Activated naive CD4-positive, alpha-beta T cell treated with anti-CD3 and anti-CD28 coated beads for 36 hours (primary cell): ENCODE data around the gene ZNF432. TPM values are rescaled to one million over a fixed set of nuclear protein-coding genes. Genes with fewer than 3 reads are reported as not detected.

Source experiments
- CTCF ChIA-PET: fragments of 350-600 bp; sonication (Branson Sonifier 250); formaldehyde crosslinking; loops from one replicate; lab custom pipeline; 2021; ENCODE audit warnings: antibody characterized with exemption; lab: Charles Lee
- DNase-seq: peaks from one replicate; pipeline ENCODE4 v3.0.0-alpha.2; 2020
- H3K27ac Mint-ChIP-seq: one replicate; pipeline ENCODE4 v1.8.0; 2021; ENCODE audit warnings: mild to moderate bottlenecking, mixed read lengths
- H3K27me3 Mint-ChIP-seq: one replicate; pipeline ENCODE4 v1.8.0; 2021; ENCODE audit warnings: low read depth, mixed read lengths
- H3K36me3 Mint-ChIP-seq: one replicate; pipeline ENCODE4 v1.8.0; 2021; ENCODE audit warnings: low read depth, mixed read lengths
- H3K4me1 Mint-ChIP-seq: one replicate; pipeline ENCODE4 v1.8.0; 2021; ENCODE audit warnings: low read depth, mixed read lengths
- H3K4me3 Mint-ChIP-seq: one replicate; pipeline ENCODE4 v1.8.0; 2021; ENCODE audit warnings: mild to moderate bottlenecking, moderate library complexity, mixed read lengths
- H3K9me3 Mint-ChIP-seq: one replicate; pipeline ENCODE4 v1.8.0; 2021; ENCODE audit warnings: mixed read lengths
- intact Hi-C: fragments of 100-400 bp; cut with micrococcal nuclease; formaldehyde crosslinking; loops from one replicate; pipeline ENCODE4 v1.15.1; 2023
- total RNA-seq, 2 experiments: library from RNA; stranded (reverse); gene quantifications; one replicate each; pipeline ENCODE4 v1.2.3, GENCODE V29; 2021

Gene ZNF432
- total RNA-seq, 2 experiments from 2014 or later: 6.2 to 6.7 TPM

- Mint-ChIP-seq H3K4me1 (no peaks in the 10 kb centered on the region), H3K36me3 (peaks cover 74% of the 10 kb centered on the region), H3K27me3 (no peaks in the 10 kb centered on the region), H3K9me3 (peaks cover 64% of the 10 kb centered on the region), H3K4me3 (no peak overlapping the region), H3K27ac (peak overlapping the region; percentile 5)
- intact Hi-C loops: no loop called here
- CTCF ChIA-PET: no interaction called here
- no peak for DNase-seq
Observed at GRCh38 chr19:51994048-51994644, 54.5 kb downstream of the ZNF432 start.

GRCh38 chr19:51993422-51993821, 55.2 kb downstream of the ZNF432 start:
- intact Hi-C loops: no loop called here
- DNase-seq: no peak
- Mint-ChIP-seq H3K4me1 (no peaks in the 10 kb centered on the region), H3K27ac (peak overlapping the region; percentile 5), H3K9me3 (peaks cover 69% of the 10 kb centered on the region), H3K27me3 (no peaks in the 10 kb centered on the region), H3K4me3 (no peak overlapping the region), H3K36me3 (peaks cover 72% of the 10 kb centered on the region)
- CTCF ChIA-PET: no interaction called here

- DNase-seq: peak; percentile 96
- CTCF ChIA-PET: interaction anchor here (0.6 kb wide), 1 partner anchor 178 kb away, joined by 3 read pairs; no protein-coding TSS in a partner anchor
- Mint-ChIP-seq H3K36me3 (peaks cover 48% of the 10 kb centered on the region), H3K9me3 (peaks cover 45% of the 10 kb centered on the region), H3K4me1 (peaks cover 9% of the 10 kb centered on the region), H3K4me3 (peak within 1 kb of the TSS; percentile 85), H3K27me3 (no peaks in the 10 kb centered on the region), H3K27ac (peak within 1 kb of the TSS; percentile 76)
- intact Hi-C loops: loop anchor here (1.0 kb wide), 6 partner anchors 22 to 185 kb away; partner anchors contain the start of genes ZNF613, ZNF614, ZNF615 and ZNF649
Observed at GRCh38 chr19:51986309-51987291, 62.0 kb downstream of the ZNF432 start, which contains the start of gene ZNF350. TSS of gene ZNF350 (minus strand) at chr19:51986840. CDS start at chr19:51974360, 12,480 bp downstream.

GRCh38 chr19:51983361-51983760, 65.3 kb downstream of the ZNF432 start:
- intact Hi-C loops: no loop called here
- Mint-ChIP-seq H3K9me3 (peaks cover 50% of the 10 kb centered on the region), H3K4me3 (no peak overlapping the region), H3K36me3 (peaks cover 62% of the 10 kb centered on the region), H3K27me3 (no peaks in the 10 kb centered on the region), H3K4me1 (peaks cover 9% of the 10 kb centered on the region), H3K27ac (no peak overlapping the region)
- no peak for DNase-seq
- CTCF ChIA-PET: no interaction called here

Other genes with a start within 250 kb of the ZNF432 start
- 1 to 10 TPM; 5.4 to 5.6 TPM for gene ZNF577, start 160.9 kb downstream of the ZNF432 start, total RNA-seq
- gene ZNF649, start 143.8 kb downstream of the ZNF432 start, total RNA-seq: 10 to 100 TPM; 10.4 to 11.6 TPM
- 1 to 10 TPM; 2.0 to 3.1 TPM for gene ZNF613, start 121.4 kb downstream of the ZNF432 start, total RNA-seq
- gene ZNF350, start 62.0 kb downstream of the ZNF432 start, total RNA-seq: 1 to 10 TPM; 6.6 to 6.7 TPM
- gene ZNF615, start 40.6 kb downstream of the ZNF432 start, total RNA-seq: 1 to 10 TPM; 6.8 to 7.9 TPM
- gene ZNF614, start 20.5 kb downstream of the ZNF432 start, total RNA-seq: 1 to 10 TPM; 7.5 to 8.2 TPM
- 10 to 100 TPM; 13.3 to 15.5 TPM for gene ZNF841, start 46.9 kb upstream of the ZNF432 start, total RNA-seq
- 1 to 10 TPM; 7.6 to 8.7 TPM for gene ZNF616, start 91.1 kb upstream of the ZNF432 start, total RNA-seq
- 10 to 100 TPM; 10.7 to 11.1 TPM for gene ZNF836, start 122.8 kb upstream of the ZNF432 start, total RNA-seq
- 100 to 1,000 TPM; 228 to 232 TPM for gene PPP2R1A, start 141.2 kb upstream of the ZNF432 start, total RNA-seq
- gene ZNF766, start 220.7 kb upstream of the ZNF432 start, total RNA-seq: 10 to 100 TPM; 22.3 to 23.6 TPM
- 1 to 10 TPM; 3.7 to 4.2 TPM for gene ZNF480, start 248.3 kb upstream of the ZNF432 start, total RNA-seq